Amniotic epithelial cell (primary cell): ENCODE results near the gene SSTR3.
A peak's percentile ranks its signal among the peaks of the same experiment; 100 is the strongest.

ENCODE experiments used
- DNase-seq: peaks from one replicate; pipeline ENCODE4 v3.0.0-alpha.2; 2010; ENCODE audit warnings: low read depth

SSTR3 gene

DNA sequence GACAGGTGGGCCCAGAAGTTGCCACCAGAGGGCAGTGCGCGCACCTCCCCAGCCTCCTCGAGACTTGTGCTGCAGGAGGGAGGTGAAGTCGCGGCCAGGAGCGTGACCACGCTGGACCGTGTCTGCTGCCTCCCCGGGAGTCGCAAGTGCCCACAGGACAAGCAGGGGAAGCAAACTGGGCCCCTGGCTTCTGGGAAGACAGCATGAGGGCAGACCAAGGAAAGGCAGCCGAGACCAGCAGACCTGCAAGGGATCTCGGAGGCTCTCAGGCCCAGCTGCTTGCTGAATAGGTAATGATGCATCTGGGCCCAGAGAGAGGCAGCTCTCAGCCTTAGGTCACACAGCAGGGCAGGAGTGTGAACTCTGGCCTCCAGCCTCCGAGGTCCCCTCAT is 45.6 kb downstream of the SSTR3 start:
- DNase-seq = peak; percentile 52

DNA sequence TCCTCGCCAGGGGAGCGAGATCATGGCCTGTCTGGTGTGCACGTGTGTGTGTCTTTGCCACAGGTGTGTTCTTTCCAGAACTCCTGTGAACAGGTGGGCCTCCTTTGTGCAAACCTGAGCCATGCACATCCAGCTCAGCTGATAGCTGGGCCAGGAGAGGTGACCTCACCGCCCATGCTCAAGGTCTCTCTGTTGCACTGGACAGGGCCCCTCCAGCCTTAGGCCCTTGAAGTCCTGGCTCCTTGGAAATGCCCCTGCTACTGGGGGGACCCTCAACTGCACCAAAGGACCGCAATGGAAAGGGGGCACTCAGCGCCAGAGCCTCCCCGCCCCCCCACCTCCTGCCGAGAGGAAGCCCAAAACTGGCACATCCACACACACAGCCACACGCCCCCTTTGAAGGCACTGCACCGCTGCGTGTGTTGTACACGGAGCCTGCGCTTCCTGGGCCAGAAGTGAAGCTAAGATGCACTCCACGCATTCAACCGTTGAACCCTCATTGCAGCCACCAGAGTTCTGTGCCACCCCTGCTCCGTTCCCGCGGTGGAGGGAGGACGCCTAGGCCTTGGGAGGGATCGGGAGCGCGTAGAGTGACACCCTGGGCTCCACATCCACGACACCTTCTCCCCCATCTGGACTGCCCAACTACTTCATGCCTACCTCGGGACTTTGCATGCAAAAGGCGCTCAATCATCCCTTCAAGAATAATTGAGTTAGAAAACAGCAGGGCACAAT is 46.2 kb downstream of the SSTR3 start:
- no peak for DNase-seq

DNA sequence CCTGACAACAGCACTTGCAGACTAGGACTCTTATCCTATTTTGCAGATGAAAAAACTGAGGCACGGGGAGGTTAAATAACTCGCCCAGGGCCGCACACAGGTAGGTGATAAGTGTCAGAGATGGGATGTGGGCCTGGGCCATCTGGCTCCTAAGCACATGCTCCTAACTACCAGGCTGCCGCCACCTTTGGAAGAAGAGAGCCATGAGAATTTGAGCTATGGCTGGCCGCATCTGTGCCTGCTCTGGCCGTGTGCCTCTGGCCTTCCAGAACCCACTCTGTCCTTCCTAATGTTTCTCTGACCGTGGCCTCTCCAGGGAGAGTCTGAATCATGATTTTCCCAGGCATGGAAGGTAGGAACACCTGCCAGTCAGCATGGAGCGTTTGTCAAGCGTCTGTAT is 47.2 kb downstream of the SSTR3 start:
- DNase-seq = no peak

DNA sequence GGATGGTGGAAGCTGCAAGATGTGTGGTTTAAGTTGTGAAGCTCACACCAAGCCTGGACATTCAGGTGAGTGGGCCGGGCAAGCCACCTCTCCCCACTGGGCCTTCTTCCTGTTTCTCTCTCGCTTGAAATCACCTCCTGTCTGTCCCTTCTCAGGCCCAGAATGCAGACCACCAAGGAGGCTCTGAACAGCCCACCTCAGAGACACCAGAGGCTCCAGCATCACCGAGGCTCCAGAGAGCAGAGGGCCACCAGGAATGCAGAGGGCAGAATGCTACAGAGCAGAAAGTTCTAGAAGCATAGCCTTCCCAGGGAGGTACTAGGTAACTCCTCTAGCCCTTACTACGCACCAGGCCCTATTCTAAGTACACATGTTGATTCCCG is 47.8 kb downstream of the SSTR3 start:
- no peak for DNase-seq

DNA sequence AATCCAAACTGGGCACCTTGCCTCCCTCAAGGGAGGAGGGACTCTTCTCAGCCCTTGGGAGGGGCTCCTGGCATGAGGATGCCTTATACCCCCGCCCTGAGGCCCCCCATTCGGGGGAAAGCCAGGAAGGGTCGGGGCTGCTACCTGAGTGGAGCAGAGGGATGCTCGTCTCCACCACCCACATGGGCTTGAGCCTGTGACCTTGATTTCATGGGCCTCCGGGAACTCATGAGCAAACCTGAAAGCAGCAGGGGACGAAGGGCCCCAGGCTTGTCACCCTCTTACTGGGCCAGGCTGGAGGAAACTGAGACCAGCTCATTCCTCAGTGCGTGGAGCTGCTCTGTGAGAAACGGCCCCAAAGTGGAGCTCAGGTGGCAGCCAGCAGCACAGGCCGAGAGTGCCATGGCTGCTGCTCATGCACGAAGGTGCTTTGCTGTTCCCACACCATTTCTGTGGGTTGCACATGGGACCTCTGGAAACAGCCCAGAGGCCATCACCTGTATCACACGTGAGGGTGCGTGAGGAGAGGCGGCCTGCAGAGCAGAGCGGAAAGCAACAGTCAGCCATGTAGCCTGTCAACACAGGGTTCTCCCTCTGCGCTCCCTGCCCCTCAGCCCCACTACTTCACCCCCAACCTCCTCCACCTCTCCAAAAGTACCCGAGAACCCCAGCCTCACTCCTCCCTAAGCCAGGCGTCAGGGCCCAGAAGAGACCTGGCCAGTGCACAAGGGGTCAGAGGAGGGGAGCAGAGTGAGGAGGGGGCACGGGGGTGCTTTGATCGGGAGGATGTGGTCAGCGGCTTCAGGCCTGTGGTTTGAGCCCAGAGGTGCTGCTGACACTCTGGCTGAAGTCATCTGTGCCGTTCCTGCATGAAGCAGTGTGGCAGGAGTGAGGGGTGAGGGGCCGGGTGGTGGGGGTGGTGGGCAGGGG is 48.4 kb downstream of the SSTR3 start:
- no peak for DNase-seq

DNA sequence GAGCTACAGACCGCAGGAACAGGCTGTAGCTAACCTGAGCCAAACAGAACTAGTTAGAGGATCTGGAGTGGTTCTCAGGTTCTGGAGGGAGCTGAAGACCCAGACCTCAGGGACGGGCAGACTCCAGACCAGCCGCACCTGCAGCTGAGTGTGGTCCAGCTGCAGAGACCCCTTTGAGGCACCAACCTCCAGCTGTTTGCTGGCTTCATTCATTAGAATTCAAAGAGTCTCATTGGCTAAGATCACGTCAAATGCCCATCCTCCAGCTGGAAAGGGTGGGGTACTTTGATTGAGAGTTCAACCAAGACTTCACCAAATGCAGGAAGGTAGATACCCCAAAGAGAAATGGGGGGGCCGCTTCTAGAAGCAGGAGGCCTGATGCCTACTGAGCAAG is 49.2 kb downstream of the SSTR3 start:
- DNase-seq = no peak

DNA sequence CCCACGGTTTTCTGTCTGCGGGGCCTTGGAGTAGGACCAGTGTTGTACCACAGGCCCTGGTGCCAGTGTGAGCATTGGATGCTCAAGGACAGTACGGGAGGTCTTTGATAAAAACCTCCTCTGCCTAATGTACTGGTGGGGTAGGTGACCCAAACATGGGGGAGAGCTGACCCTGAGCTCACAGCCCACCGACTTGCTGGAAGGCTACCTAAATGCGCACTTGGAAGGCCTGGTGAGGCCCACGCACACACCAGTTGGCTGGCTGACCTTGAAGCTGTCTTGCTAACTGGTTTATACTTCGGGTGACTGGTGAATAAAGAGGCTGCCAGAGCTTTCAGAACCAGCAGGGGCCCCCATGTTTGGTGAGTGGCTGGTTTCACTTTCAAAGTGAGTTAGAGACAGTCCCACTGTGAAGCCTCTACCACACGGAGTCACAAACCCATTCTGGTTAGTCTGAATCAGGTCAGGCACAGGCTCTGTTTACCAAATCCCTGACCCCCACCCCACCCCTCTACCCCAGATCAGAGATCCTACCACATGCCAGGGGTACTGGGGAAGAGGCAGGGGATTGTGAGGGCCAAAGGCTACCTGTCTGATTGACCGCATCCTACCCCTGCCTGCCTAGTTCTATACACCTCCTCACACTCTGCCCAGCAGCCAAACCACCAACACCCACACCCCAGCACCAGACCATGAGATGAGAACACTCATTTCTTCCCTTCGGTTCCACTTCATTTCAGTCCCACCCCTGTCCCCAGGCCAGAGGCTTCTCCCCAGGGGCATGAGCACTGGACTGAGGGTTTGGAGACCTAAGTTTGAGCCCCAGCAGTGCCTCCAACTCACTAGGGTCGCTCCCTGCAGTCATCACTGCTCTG is 49.8 kb downstream of the SSTR3 start:
- peak; percentile 13 for DNase-seq

DNA sequence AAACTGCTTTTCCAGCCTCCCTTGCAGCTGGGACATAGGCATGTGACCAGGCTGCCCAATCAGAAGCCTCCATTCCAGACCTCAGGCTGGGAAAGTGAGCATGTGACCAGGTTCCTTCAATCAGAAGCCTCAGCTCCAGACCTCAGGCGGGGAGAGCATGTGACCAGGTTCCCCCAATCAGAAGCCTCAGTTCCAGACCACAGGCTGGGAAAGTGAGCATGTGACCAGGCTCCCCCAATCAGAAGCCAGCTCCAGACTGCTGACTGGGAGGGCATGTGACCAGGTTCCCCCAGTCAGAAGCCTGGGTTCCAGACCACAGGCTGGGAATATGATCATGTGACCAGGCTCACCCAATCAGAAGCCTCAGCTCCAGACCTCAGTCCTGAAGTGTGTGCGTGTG is 50.8 kb downstream of the SSTR3 start:
- DNase-seq = no peak

DNA sequence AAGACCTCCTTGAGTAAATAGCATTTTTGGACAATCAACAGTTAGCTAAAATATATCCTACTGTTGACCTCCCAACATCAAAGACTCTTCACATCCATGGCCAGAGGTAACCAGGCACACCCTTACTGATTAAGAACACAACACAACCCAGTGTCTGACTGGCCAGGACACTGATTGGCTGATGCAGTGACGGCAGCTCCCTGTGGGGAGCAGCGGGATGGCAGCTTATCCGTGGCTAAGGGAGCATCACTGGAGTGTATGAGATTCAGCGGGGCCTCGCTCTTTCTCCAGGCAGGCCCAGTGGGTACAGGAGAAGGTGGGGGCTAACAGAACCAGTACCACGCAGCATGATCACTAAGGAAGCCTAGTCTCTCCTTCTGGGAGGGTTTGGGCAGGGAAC is 52.2 kb downstream of the SSTR3 start:
- no peak for DNase-seq

DNA sequence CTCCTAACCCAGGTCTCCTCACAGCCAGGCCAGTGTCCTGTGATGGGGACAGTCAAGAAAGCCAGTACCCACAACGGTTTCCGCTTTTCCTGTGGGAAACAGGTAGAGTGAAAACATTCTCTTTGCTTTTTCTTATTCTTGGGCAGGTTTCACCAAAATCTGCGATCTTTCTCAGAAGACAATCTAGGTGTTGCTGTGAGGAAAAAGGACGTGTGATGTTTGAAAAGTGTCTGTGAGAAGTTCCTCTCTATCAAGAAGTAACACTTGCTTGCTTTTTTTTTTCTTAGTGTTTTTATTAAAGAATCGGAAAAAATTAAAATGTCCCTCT is 53.4 kb downstream of the SSTR3 start:
- no peak for DNase-seq

DNA sequence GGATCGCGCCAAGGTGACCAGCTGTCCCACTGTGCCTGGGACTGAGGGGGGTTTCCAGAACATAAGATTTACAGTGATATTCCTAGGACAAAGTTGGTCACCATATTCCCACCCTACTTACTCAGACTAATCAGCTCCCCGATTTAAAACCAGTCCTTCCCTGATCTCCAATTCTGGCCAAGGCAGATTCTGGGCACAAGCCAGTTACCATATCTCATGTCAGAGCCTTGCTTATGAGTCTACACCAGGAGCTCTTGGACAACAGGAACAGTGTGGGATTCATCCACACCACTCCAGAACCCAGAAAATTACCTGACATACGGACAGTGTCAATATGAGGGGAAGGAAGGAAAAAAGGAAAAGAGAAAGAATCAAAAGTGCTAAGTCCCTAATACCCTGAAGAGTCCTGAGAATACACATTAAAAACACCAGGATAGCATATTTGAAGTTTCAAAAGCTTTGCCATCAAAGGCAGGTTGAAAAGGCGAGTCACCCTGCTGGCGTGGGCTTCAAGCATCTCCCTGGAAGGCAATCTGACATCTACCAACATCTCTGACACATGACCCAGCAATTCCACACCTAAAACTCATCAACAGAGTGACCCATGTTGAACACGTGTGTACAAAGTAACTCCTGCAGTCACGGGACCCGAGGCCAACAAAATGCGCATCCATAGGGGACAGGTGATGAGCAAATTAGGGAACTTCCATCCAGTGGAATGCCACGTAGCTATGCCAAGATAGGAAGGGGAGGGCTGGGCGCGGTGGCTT is 54.6 kb downstream of the SSTR3 start:
- DNase-seq = peak; percentile 61

DNA sequence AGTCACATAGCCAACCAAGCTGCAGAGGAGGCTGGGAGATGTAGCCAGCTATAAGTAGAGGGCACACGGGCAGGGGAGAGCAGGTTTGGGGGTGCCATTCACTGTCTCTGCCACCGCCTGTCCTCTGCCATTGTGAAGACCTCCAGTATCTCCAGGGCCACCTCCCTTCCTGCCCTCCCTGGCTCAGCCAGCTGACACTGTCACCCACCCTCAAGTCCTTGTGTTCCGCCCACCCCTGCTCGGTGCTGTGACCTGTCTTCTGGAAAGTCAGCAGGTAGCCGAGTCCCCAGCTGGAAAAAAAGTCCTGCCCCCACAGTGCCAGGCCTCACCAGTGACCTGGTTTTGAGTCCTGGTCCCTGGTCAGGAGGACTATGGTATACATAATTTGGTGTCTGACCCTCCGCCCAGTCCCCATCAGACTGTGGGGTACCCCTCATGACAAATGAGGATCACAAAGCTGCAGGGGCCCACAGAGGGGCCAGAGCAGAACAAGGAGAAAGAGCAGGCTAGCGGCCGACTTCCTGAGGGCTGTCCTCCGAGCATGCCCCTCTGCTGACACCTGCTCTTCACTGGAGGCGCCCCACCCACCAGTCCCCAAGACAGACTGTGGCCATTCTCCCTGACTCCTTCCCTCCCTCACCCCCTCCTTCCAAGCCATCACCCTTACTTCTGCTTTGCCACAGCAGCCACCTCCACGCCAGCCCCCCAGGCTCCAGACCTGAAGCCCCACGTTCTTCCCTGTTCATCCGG is 55.4 kb downstream of the SSTR3 start:
- DNase-seq = no peak

DNA sequence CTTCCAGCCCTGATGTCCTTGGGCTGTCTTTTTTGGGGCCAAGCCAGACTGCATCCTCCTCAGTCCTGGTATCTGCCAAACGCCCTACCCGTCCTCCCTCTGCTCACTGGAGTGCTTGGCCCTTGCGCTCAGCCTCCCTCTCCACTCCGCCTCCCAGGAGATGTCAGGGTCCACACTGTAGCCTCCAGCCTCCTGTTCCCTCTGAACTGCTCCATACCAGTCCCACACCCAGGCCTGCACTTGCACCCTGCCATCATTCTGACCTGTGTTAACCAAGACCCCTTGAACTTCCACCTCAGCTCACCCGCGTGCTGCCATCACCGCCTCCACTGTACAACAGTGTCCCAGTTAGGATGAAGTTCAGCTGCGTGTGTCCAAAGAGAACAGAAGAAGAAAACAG is 56.3 kb downstream of the SSTR3 start:
- no peak for DNase-seq

DNA sequence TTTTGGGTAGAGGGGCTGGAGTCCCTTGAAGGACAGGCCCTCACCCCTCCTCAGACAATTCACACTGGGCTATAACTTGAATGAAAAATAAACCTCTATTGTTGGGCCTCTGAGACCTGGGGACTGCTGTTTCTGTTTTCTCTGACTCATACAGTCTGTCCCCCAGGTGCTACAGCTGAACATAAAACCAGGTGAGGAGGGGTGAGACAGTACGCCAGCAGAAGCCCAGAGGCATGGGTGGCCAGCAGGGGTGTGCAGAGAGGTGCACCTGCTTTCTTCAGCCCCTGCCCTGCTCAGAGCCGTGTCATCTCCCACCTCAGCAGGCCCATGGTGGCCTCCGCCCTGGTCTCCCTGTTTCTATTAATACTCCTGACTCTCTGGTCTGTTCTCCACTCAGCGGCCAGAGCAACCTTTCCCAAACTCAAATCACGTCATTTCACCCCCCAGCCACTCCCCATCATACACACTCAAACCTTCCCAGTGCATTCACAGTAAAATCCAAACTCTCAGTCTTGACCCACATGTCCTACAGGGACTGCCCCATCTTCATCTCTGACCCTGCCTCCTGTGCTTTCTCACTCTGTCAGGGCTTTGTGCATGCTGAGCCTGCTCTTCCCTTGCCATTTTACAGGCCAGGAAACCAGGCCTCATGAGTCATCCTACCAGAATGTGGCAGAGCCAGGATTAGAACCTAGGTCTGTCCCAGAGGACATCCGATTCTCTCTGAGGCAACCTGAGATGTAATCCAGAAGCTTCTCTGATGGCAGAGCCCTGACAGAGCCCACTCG is 57.2 kb downstream of the SSTR3 start:
- DNase-seq = peak; percentile 15
